ENCODE data around the gene CPT1A.

DNA sequence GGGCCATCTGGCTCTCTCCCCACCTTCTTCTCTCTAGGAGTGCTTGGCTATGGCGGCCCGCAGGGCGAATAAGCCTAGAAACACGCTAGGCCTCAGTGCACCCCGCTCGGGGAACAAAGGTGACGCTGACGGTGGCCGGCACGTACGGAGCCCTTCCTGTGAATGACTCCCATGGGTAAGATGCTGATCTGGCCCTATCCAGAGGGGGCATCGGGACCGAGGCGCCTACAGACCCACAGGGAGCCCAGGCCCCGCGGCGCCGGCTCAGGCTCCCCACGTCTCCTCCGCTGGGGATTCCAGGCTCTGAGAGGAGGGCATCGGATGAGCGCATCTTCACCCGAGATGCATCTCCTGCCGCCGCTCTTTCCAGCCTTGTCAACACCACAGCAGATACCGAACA, 59.0 kb downstream of the CPT1A start:
- no peak for TF ChIP-seq POLR2A (IDR thresholded peaks at IDR 0.05; ENCODE audit: low read depth, low read length)
- no peak for TF ChIP-seq POLR2AphosphoS5 (IDR thresholded peaks at IDR 0.05; ENCODE audit: low read depth, low read length)
